Measurements from ENCODE around the gene CFAP141. TPM values are rescaled to one million over a fixed set of nuclear protein-coding genes. Genes with fewer than 3 reads are reported as not detected.

CFAP141 gene
- total RNA-seq, 1 experiment from 2014 or later: not detected

GRCh38 chr1:154212083-154212482 lies 6.0 kb upstream of the CFAP141 start:
- Histone ChIP-seq H2AFZ (ENCODE audit: low read depth, low read length, poor library complexity, severe bottlenecking) (no peak overlapping the region), H3K4me3 (replicated peaks in 1 of 2; ENCODE audit: low read depth in 1 of 2, low read length in 2 of 2) (no peak overlapping the region), H3K36me3 (ENCODE audit: control insufficient read depth in 1 of 2, insufficient read depth in 2 of 2, low read length in 2 of 2) (peaks cover 39 to 42% of the 10 kb centered on the region in 2 experiments), H3K9me2 (ENCODE audit: insufficient read depth) (no peaks in the 10 kb centered on the region), H3K4me2 (ENCODE audit: low read length) (no peak overlapping the region), H3K9ac (ENCODE audit: low read length) (no peak overlapping the region), H3K4me1 (ENCODE audit: control insufficient read depth in 1 of 2, insufficient read depth in 2 of 2, low read length in 2 of 2) (peaks cover 0 to 14% of the 10 kb centered on the region in 2 experiments; a peak in 2 of 4 replicates), H4K20me1 (ENCODE audit: insufficient read depth) (no peaks in the 10 kb centered on the region), H3K79me2 (ENCODE audit: insufficient read depth, low read length) (peaks cover 42% of the 10 kb centered on the region), H3K27ac (ENCODE audit: low read depth, low read length) (no peak overlapping the region), H3K27me3 (ENCODE audit: insufficient read depth, low read length) (no peaks in the 10 kb centered on the region), H3K9me3 (ENCODE audit: control insufficient read depth in 1 of 2, insufficient read depth in 1 of 2, low read depth in 1 of 2, low read length in 2 of 2) (no peaks in the 10 kb centered on the region)
- TF ChIP-seq EZH2 (IDR thresholded peaks at IDR 0.05) (no peak), POLR2AphosphoS5 (IDR thresholded peaks at IDR 0.05; ENCODE audit: low read depth, low read length) (no peak), JUND (IDR thresholded peaks at IDR 0.05) (no peak), ATF3 (IDR thresholded peaks at IDR 0.05) (no peak), SIN3A (IDR thresholded peaks at IDR 0.05; ENCODE audit: low read depth) (no peak), ZFX (IDR thresholded peaks at IDR 0.05) (no peak), SP1 (IDR thresholded peaks at IDR 0.05; ENCODE audit: low read depth) (no peak), EGR1 (IDR thresholded peaks at IDR 0.05; ENCODE audit: low read depth) (no peak), ELF1 (IDR thresholded peaks at IDR 0.05; ENCODE audit: borderline replicate concordance, low read depth) (no peak), SRF (IDR thresholded peaks at IDR 0.05; ENCODE audit: low read depth) (no peak), TCF7L2 (IDR thresholded peaks at IDR 0.05; ENCODE audit: borderline replicate concordance, extremely low read depth, insufficient read depth, insufficient read length) (no peak), YY1 (IDR thresholded peaks at IDR 0.05; ENCODE audit: extremely low read depth, insufficient replicate concordance, low read depth, low read length) (no peak), POLR2A (IDR thresholded peaks at IDR 0.05; ENCODE audit: borderline replicate concordance, extremely low read depth, insufficient read depth, insufficient read length) (no peak), REST (IDR thresholded peaks at IDR 0.05; ENCODE audit: low read depth) (no peak), CEBPB (IDR thresholded peaks at IDR 0.05; ENCODE audit: low read depth) (no peak)
- TF ChIP-seq, protein P1, sequence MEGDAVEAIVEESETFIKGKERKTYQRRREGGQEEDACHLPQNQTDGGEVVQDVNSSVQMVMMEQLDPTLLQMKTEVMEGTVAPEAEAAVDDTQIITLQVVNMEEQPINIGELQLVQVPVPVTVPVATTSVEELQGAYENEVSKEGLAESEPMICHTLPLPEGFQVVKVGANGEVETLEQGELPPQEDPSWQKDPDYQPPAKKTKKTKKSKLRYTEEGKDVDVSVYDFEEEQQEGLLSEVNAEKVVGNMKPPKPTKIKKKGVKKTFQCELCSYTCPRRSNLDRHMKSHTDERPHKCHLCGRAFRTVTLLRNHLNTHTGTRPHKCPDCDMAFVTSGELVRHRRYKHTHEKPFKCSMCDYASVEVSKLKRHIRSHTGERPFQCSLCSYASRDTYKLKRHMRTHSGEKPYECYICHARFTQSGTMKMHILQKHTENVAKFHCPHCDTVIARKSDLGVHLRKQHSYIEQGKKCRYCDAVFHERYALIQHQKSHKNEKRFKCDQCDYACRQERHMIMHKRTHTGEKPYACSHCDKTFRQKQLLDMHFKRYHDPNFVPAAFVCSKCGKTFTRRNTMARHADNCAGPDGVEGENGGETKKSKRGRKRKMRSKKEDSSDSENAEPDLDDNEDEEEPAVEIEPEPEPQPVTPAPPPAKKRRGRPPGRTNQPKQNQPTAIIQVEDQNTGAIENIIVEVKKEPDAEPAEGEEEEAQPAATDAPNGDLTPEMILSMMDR (IDR thresholded peaks at IDR 0.05 in 2 of 3, conservative IDR thresholded peaks at IDR 0.05 in 1 of 3; ENCODE audit: borderline replicate concordance in 1 of 3, insufficient read depth in 1 of 3, low read depth in 2 of 3, low read length in 2 of 3): no peak
- RAD21 ChIA-PET (ENCODE audit: low non-redundant PET in 1 of 2, low total read pairs in 2 of 2, uncharacterized antibody in 2 of 2, unreplicated experiment in 2 of 2): no interaction called here
- intact Hi-C loops (cut with micrococcal nuclease): no loop called here
- DNase-seq (ENCODE audit: low read depth, low spot score) (no peak), ATAC-seq (no peak)
- BruUV-seq (replicated peaks): TSS peak; percentile 1
- CTCF ChIA-PET: no interaction called here
- POLR2A ChIA-PET: no interaction called here

Measured in HCT116 (cell line).